ENCODE data around the gene GEMIN2.
"Not testable (repeated sequence)": the region's sequence is repeated elsewhere in the genome, so short reads cannot be mapped to it uniquely, and the experiment has no call there.

GRCh38 chr14:39183685-39184003 lies 69.5 kb downstream of the GEMIN2 start:
- TF ChIP-seq CTCF (tag by site-specific recombination; IDR thresholded peaks at IDR 0.05); REST (tag by site-specific recombination; IDR thresholded peaks at IDR 0.05); ZFP41 (tag by site-specific recombination; IDR thresholded peaks at IDR 0.05; ENCODE audit: borderline replicate concordance); ZNF677 (tag by site-specific recombination; IDR thresholded peaks at IDR 0.05); ZNF274 (IDR thresholded peaks at IDR 0.05; ENCODE audit: low read length); ZNF274 (tag by site-specific recombination; IDR thresholded peaks at IDR 0.05; ENCODE audit: borderline replicate concordance); ZNF704 (tag by site-specific recombination; IDR thresholded peaks at IDR 0.05); ZNF311 (tag by site-specific recombination; IDR thresholded peaks at IDR 0.05; ENCODE audit: borderline replicate concordance); ZBTB17 (tag by site-specific recombination; IDR thresholded peaks at IDR 0.05); ZNF155 (tag by site-specific recombination; IDR thresholded peaks at IDR 0.05); ZSCAN5A (tag by site-specific recombination; IDR thresholded peaks at IDR 0.05): not testable (repeated sequence)

Measured in HEK293 (cell line).